ENCODE results near the gene LRRC56. TPM values are rescaled to one million over a fixed set of nuclear protein-coding genes. Genes with fewer than 3 reads are reported as not detected.

The LRRC56 gene
- total and polyA plus RNA-seq, 2 of the 13 experiments (the other 11 are each of a cell fraction or from before 2014, with no cell fraction given) = 0.11 to 0.29 TPM

- TF ChIP-seq THAP9 (CRISPR knock-in tag; IDR thresholded peaks at IDR 0.05; ENCODE audit: borderline replicate concordance) (0 out of 2 replicates have a peak, but pooled peaks have one; percentile 29), HNRNPH1 (optimal IDR thresholded peaks at IDR 0.05; ENCODE audit: low read depth, low read length) (no peak), MEIS1 (CRISPR knock-in tag; IDR thresholded peaks at IDR 0.05; ENCODE audit: borderline replicate concordance) (peak; percentile 30; the same call in 1 of the 2 replicates), ZNF883 (CRISPR knock-in tag; IDR thresholded peaks at IDR 0.05; ENCODE audit: not compliant biosample characterization) (no peak), ZNF549 (CRISPR knock-in tag; IDR thresholded peaks at IDR 0.05) (no peak), FOXK1 (CRISPR knock-in tag; IDR thresholded peaks at IDR 0.05; ENCODE audit: borderline replicate concordance, low read depth) (no peak), ZNF510 (CRISPR knock-in tag; IDR thresholded peaks at IDR 0.05; ENCODE audit: low read depth) (0 out of 2 replicates have a peak, but pooled peaks have one; percentile 25), NFYB (CRISPR knock-in tag; IDR thresholded peaks at IDR 0.05) (no peak), GABPA (IDR thresholded peaks at IDR 0.05; ENCODE audit: low read depth, low read length) (no peak), GABPA (CRISPR knock-in tag; IDR thresholded peaks at IDR 0.05; ENCODE audit: low read depth) (peak; percentile 76), ZNF629 (CRISPR knock-in tag; conservative IDR thresholded peaks at IDR 0.05) (no peak), MAZ (IDR thresholded peaks at IDR 0.05; ENCODE audit: borderline replicate concordance, low read depth, low read length) (no peak), MAZ (CRISPR knock-in tag; IDR thresholded peaks at IDR 0.05; ENCODE audit: low read depth) (no peak), DRAP1 (CRISPR knock-in tag; IDR thresholded peaks at IDR 0.05) (0 out of 2 replicates have a peak, but pooled peaks have one; percentile 29), SYNCRIP (IDR thresholded peaks at IDR 0.05; ENCODE audit: insufficient read depth, low read depth, low read length) (no peak), ZNF691 (CRISPR knock-in tag; IDR thresholded peaks at IDR 0.05; ENCODE audit: borderline replicate concordance, low read depth) (0 out of 2 replicates have a peak, but pooled peaks have one; percentile 12), TBX3 (IDR thresholded peaks at IDR 0.05; ENCODE audit: borderline replicate concordance) (no peak), XRCC5 (optimal IDR thresholded peaks at IDR 0.05; ENCODE audit: low read length) (no peak), ZBTB38 (CRISPR knock-in tag; IDR thresholded peaks at IDR 0.05) (no peak), ZNF513 (CRISPR knock-in tag; conservative IDR thresholded peaks at IDR 0.05) (no peak), DDIT3 (CRISPR knock-in tag; IDR thresholded peaks at IDR 0.05) (no peak), ARNT2 (CRISPR knock-in tag; IDR thresholded peaks at IDR 0.05; ENCODE audit: low read depth) (no peak)
Measured at GRCh38 chr11:559712-560304, 22.5 kb downstream of the LRRC56 start (continued).
